Fibroblast of pulmonary artery (primary cell): ENCODE data around the gene SUMO1.

Experiments used
- DNase-seq: peaks from one replicate; pipeline ENCODE4 v3.0.0-alpha.2; 2010; ENCODE audit warnings: low read depth
- H3K4me3 ChIP-seq: replicated peaks from 2 replicates; pipeline ENCODE4 v1.5.1; 2011; ENCODE audit warnings: low read depth, mild to moderate bottlenecking, control low read depth, low read length, moderate library complexity
- CTCF ChIP-seq: IDR thresholded peaks from 2 replicates; pipeline ENCODE4 v1.5.1; 2011; ENCODE audit warnings: mild to moderate bottlenecking, control low read depth, low read length, inconsistent platforms; ENCODE audit errors: missing control alignments

The SUMO1 gene

GRCh38 chr2:202196727-202197126, 41.7 kb downstream of the SUMO1 start:
- TF ChIP-seq CTCF: no peak
- DNase-seq: no peak
- no peak overlapping the region for H3K4me3 ChIP-seq

DNA sequence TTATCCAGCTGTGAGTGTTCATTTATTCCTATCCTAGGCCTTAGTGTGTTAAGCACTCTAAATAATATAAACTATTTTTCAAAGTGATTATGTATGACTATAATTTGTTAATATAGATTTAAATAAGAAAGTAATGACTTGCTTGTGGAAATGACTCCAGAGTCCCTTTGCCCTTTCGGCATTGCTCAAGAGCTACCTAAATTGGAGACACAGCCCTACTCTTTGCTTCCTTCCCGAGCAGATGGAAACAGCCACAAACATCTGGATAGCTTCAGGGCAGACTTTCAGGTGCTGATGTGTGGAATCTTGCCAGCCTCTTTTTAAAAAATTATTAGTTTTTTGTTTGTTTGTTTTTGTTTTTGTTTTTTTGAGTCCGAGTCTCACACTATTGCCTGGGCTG, 44.0 kb downstream of the SUMO1 start:
- H3K4me3 ChIP-seq: no peak overlapping the region
- DNase-seq: no peak
- TF ChIP-seq CTCF: no peak

GRCh38 chr2:202193881-202194353, 44.5 kb downstream of the SUMO1 start:
- no peak for DNase-seq
- TF ChIP-seq CTCF: no peak
- no peak overlapping the region for H3K4me3 ChIP-seq

DNA sequence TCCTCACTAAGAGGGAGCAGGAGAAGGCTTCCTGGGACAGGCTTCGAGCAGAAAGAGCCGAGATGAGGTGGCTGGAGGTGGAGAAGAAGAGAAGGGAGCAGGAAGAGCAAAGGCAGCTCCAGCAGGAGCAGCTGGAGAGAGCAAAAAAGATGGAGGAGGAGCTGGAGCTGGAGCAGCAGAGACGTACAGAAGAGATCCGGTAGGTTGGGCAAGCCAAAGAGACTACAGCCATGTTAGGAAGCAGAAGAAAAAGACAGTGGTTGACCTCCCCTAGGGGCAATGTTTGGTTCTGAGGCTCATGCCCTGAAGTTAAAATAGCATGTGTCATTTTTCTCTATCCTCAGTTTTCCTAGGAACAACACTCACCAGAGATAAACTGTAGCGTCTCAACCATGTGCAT, 45.1 kb downstream of the SUMO1 start:
- TF ChIP-seq CTCF: no peak
- DNase-seq: no peak
- no peak overlapping the region for H3K4me3 ChIP-seq

DNA sequence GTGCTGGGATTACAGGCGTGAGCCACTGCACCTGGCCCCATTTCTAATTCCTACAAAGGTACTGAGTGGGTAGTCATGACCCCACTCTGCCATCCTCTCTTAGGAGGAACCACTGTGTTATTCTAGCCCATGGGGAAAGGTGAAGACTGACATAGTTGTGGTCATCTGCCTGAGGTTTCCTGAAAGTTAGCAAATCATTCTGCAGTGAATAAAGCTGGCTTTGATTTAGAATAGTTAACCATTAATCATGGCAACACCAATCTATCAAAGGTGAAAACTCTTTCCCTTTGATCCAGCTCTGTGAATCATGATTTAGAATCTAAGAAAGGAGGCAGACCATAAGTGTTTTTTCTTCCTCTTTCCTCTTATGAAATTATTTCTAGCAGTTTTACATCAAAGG, 50.8 kb downstream of the SUMO1 start:
- TF ChIP-seq CTCF: no peak
- no peak overlapping the region for H3K4me3 ChIP-seq
- no peak for DNase-seq

DNA sequence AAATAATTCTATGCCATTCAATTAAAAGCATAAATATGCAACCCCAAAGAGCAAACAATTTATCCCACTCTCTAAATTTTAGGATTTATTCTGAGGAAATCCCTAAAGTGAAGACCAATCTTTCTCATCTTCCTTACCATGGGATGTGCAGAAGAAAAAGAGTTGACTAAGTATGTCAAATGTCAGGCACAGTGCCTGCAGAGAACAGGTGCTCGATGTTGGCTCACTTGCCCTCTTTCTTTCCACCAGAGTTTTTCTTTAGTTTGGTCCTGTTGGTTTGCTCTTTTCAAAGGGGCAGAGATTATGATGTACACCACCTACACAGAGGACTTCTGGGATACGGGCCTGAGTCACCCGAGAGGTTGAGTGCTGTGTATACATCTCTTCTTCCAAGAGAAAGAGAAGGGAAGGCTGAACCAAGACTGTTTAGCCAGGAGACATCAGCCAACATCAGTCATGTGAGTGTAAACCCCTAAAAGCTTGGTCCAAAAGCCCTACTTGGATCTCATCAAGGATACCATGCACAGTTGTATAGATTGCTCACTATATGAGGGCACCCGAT, 51.7 kb downstream of the SUMO1 start:
- no peak overlapping the region for H3K4me3 ChIP-seq
- no peak for DNase-seq
- TF ChIP-seq CTCF: no peak

DNA sequence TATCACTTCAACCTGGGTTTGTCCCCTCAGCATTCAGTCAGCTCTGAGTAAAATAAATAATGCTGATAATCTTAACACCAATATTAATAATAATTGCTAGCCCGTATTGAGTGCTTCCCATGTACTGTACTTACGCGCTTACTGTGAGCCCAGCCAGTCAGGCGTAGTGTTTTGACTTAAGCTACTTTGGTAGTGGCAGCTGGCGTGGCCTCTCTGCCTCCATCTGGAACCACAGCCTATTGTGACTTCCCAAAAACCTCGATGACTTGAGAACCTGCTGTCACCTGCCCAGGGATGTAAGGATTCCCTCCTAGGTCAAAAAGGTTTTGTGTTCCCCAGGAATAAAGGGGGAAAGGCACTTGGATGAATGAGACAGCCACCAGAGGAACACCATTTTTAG, 53.2 kb downstream of the SUMO1 start:
- H3K4me3 ChIP-seq: no peak overlapping the region
- DNase-seq: no peak
- TF ChIP-seq CTCF: no peak
